CD4-positive, alpha-beta T cell treated with Interleukin-12 subunit alpha and Interleukin-12 subunit beta, for 1 hour (primary cell): Measurements from ENCODE around the gene CFAP410.
A peak's percentile ranks its signal among the peaks of the same experiment; 100 is the strongest.

ENCODE experiments used
- DNase-seq: peaks from one replicate; pipeline ENCODE4 v3.0.0-alpha.2; 2020

Gene CFAP410

DNA sequence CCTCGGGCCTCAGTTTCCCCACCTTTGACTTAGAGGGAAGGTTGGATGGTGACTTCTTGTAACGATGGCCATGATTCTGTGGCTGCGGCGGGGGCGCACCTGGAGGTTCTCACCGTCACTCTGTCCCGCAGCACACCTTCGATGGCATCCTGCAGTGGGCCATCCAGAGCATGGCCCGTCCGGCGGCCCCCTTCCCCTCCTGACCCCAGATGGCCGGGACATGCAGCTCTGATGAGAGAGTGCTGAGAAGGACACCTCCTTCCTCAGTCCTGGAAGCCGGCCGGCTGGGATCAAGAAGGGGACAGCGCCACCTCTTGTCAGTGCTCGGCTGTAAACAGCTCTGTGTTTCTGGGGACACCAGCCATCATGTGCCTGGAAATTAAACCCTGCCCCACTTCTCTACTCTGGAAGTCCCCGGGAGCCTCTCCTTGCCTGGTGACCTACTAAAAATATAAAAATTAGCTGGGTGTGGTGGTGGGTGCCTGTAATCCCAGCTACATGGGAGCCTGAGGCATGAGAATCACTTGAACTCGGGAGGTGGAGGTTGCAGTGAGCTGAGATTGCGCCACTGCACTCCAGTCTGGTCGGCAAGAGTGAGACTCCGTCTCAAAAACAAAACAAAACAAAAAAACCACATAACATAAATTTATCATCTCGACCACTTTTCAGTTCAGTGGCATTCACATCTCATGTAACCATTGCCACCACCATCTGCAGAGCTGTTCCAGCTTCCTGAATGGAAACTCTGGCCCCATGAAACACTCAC is 41.5 kb downstream of the CFAP410 start:
- DNase-seq: peak; percentile 82

DNA sequence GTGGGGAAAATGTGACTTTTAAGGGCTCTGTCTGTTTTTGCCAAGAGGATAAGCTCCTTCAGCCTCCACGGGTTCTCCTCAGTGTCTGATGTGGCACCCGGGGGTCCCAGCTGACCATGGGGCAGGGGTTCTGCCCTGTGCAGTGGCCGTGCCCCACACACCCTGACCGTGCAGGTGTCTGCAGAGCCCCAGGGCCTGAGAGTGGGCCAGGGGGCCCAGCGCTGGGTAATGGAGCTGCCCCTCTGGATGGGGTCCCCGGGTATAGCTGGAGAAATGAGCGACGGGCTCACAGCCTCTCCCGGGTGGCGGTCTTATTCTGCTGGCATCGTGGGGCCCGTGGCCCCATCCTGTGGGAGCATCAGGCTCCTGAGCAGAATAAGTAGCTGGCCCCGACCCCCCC is 42.3 kb downstream of the CFAP410 start:
- DNase-seq: no peak

DNA sequence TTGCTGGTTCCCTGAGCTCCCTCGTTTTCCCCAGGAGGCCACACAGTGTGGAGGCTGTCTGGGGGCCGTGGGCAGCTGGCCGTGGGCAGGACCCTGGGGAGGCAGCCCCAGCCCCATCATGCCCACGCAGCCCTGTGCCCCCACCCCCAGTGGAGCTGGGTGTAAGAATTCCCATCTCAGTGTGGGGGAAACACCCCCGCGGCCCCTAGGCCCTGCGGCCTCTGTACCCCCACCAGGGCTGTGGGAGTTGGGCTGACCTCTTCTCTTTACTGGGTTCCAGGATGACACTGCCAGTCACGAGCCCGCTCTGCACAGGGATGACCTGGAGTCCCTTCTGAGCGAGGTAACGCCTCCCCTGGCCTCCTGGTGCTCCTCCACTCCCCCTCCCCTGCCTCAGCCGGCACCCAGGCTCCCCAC is 43.1 kb downstream of the CFAP410 start:
- DNase-seq: no peak

DNA sequence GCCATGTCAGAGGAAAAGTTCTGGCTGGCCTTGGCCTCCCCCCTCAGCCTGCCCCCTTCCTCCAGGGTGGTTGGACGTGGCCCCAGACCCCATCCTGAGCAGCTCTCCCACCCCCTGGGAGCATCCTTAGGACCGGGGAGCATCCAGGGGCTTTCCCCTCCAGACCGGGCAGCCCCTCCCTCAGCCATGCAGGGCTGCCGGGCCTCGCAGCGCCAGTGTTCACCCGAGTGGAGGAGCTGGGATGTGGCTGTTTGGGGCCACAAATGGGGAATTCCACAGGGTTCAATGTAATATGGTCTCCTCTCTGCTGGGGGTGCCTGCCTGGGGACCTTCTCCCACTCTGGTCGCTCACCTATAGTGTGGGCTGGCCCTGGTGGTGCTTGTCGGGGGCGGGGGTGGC is 43.5 kb downstream of the CFAP410 start:
- no peak for DNase-seq

GRCh38 chr21:44295163-44295573 is 44.0 kb downstream of the CFAP410 start:
- DNase-seq: no peak

DNA sequence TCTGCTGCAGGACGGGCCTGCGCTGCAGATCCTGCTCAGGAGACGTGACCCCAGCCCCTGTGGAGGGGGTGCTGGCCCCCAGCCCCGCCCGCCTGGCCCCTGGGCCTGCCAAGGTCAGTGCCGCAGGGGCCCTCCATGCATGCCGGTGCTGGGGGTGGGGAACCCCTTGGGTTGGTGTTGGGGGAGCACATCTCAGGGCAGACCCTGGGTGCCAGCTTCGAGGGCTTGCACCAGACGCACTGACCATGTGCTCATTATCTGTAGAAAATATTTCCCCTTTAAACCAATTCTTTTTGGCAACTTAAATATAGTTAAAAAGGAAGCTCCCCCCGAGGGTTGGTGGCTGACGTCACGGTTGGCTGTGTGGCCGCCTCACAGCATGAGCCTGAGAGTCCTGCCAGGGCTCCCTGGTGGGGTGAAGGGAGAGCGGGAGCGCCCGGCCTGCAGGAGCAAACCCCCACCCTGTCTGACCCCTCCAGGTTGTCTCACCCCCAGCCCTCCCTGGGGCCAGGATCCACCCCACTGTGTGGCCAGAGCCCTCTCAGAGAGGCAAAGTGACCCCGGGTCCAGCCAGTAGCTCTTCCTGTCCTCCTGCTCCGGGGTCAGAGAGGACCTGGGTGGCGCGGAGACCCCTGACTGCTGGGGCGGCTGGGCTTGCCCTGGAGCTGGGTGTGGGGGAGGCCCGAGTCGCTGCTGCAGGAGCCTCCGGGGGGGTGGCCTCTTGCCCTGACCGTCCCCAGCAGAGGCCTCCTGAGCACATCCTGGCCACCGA is 44.6 kb downstream of the CFAP410 start:
- no peak for DNase-seq

DNA sequence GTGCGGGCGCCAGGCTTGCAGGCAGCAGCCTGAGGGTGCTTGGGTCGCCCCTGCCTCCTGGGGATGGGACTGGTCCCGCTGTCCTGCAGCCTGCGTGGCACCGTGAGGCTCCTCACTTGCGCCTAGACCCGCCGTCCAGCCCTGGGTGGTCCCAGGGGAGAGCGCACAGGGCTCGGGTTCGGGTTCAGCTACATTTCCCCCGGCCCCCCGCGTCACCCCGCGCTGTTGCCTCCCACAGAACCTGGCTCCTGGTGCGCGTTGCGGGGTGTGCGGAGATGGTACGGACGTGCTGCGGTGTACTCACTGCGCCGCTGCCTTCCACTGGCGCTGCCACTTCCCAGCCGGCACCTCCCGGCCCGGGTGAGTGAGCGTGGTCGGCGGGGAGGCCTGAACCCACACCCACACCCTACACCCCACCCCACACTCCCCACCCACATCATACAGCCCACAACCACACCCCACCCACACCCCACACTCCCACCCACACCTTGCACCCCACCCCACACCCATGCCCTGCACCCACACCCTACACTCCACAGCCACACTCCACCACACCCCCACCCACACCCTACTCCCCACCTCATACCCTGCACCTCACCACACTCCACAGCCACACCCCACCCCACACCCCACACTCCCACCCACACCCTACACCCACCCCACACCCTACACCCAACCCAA is 45.5 kb downstream of the CFAP410 start:
- peak; percentile 67 for DNase-seq

GRCh38 chr21:44292812-44293195 is 46.4 kb downstream of the CFAP410 start:
- DNase-seq: no peak

GRCh38 chr21:44291936-44292811 is 47.0 kb downstream of the CFAP410 start:
- no peak for DNase-seq

DNA sequence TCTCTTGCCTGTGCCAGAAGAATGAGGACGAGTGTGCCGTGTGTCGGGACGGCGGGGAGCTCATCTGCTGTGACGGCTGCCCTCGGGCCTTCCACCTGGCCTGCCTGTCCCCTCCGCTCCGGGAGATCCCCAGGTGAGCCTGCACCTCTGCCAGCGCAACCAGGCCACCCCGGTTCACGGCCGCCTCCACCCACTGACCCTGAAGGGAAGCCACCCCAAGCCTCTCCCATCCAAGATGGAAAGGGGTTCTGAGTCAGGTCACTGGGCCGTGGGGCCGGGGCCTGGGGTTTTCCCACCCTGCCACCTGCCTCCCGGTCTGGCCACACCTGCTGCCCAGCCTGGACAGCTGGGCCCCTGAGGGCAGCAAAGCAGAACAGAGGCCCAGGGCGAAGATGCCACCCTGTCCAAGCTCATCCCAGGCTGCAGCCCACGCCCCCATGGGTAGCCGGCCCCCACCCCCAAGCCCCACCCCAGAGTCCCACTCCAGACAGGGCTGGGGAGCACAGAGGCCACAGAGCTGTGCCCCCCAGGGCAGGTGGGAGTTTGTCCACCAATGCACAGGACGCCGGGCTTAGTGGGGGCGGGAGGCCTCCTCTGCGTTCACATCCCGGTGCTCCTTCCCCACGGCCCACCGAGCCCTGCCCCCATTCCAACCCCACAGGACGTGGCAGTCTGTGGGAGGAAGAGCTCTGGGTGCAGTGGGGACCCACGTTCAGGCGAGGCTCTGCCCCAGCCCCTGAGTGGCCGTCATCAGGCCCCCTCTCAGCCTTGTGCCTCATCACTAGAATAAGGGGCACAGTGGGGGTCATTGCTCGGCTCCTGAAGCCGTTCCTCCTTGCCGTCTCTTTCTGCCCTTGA is 47.9 kb downstream of the CFAP410 start:
- no peak for DNase-seq

DNA sequence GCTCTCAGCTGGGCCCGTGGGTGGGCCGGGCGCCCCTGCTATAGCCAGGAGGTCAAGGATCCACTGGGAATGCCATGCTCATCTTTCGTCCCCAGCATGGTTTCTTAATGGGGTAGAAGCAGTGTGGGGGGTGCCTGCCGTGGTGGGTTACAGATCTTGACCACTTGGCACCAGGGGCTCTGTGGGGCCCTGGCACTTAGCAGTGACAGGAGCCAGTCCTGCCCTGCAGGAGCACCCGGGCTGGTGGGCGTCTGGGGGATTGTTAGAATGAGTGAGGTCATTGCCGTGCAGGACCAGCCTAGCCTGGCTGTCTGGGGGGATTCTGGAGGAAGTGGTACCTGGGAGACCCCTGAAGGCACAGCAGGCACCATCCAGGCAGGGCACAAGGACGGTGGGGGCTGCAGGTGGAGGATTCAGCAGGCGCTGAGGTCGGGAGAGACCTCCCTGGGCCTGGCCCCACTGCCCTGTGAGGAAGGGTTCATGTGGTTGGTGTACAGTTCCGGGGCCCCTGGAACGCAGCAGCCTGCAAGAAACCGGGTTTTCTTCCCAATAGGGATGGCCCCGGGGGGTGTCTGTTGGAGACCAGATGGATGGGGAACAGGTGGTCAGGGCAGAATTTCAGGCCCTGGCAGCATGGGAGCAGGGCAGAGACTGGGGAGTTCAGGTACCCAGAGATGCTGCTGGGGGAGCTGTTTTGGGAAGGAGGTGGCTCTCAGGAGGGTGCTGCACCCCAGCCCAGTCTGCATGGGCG is 48.7 kb downstream of the CFAP410 start:
- DNase-seq: no peak

- no peak for DNase-seq
Observed at GRCh38 chr21:44289381-44290010, 49.7 kb downstream of the CFAP410 start.

DNA sequence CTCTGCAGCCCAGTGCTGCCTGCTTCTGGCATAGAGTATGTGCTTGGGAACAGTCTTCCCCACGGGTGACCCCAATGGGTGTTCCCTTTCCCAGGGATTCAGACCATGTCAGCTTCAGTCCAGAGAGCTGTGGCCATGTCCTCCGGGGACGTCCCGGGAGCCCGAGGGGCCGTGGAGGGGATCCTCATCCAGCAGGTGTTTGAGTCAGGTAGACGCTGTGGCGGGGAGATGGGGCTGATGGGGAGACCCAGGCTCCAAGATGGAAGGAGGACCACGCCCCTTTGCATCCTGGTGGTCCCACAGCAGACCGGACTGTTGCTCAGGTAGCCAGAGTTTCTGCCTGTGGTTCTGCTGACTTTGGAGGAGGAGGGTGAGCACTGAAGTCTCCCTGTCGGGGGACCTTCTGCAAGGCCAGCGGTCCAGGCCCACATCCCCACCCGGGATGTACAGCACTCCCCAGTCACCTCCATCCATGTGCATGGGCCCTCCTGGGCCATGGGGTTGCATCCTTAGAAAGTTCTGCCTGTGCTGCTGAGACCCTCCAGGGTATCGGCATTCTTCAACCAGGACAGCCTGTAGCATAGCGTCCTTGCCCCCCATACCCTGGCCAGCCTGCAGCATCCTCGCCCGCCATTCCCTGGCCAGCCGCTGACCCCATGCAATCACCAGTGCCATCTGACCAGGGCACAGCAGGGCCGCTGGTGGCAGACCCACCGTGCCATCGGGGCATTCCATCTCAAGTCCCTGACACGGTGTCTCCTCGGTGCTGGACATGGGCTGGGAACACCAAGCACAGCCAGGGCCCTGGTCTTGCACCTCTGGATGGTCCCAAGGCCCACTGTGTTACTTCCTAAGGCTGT is 50.7 kb downstream of the CFAP410 start:
- DNase-seq: no peak

DNA sequence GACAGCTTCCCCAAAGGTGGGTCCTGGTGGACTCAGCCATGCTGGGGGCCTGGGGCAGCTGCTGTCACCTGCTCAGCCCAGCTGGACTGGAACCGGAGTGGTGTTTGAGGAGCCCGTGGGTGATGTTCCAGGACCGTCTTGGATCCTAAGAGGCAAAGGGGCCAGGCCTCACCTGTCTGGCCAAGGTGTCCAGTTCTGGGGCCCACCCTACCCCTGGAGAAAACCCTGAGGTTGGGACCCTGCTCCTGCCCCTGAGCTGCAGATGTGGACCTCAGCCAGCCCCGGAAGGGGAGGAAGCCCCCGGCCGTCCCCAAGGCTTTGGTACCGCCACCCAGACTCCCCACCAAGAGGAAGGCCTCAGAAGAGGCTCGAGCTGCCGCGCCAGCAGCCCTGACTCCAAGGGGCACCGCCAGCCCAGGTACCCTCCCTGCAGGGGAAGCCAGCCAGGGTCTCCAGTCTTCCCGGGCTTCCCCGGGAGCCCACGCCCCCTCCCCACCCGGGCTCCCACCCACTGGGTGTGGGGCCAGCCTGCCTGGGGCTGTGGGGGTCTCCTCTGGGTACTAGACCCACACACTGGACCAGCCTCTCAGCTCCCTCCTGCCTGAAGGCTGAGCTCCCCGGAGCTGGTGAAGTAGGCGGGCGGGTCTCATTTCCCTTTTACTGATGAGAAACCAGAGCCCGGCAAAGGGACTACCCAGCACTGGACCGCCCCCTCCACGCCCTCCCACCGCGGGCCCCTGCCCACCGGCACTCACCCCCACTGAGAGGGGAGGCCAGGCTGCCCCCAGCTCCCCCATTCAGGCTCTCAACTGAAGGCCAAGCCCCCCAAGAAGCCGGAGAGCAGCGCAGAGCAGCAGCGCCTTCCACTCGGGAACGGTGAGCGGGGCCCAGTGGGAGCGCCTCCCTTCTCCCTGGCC is 52.2 kb downstream of the CFAP410 start:
- no peak for DNase-seq

DNA sequence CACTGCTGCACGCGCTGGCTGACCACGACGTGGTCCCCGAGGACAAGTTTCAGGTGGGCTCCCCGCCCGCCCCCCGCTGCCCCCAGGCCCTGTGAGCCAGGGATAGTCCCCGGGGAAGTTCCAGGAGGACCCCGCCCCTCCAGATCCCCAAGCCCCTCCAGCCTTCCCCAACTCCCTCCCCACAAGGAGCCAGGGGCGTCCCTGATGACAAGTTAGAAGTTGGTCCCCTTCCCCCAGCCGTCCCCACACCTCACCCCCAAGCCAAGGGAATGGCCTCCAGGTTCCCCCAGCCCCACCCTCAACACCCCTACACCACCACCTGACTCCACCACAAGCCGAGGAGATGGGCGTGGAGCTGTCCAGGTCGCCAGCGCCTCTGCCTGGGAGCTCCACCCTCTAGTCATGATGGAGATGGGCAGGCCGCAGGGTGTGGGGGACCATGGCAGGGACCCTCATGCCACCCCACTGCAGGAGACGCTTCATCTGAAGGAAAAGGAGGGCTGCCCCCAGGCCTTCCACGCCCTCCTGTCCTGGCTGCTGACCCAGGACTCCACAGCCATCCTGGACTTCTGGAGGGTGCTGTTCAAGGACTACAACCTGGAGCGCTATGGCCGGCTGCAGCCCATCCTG is 53.0 kb downstream of the CFAP410 start:
- no peak for DNase-seq

DNA sequence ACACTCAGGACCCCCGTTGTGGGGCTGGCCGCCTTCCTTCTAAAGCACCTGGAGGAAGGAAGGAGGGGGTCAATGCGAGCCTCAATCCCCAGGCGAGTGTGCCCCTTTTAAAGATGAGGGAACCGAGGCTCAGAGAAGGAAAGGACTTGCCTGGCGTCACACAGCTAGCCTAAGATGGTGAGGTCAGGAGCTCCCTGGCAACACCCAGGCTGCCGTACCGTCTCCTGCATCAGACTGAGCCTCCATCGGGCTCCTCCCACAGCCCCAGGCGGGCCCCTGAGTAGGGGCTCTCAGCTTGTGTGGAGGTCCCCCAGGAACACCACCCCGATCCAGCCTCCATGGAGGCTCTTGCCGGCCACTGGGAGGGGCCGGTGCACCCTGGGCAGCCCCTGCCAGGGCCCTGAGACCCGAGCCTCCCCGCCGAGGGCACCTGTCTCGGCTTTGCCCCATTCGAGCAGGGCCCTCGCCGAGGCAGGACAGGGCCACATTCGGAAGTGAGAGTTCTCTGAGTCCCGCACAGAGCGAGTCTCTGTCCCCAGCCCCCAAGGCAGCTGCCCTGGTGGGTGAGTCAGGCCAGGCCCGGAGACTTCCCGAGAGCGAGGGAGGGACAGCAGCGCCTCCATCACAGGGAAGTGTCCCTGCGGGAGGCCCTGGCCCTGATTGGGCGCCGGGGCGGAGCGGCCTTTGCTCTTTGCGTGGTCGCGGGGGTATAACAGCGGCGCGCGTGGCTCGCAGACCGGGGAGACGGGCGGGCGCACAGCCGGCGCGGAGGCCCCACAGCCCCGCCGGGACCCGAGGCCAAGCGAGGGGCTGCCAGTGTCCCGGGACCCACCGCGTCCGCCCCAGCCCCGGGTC is 53.8 kb downstream of the CFAP410 start, which contains the start of gene AIRE:
Gene AIRE, plus strand, starts transcription at position 739 of the 855 bp plus-strand sequence. CDS start 131 bp downstream, outside the sequence.
- no peak for DNase-seq

DNA sequence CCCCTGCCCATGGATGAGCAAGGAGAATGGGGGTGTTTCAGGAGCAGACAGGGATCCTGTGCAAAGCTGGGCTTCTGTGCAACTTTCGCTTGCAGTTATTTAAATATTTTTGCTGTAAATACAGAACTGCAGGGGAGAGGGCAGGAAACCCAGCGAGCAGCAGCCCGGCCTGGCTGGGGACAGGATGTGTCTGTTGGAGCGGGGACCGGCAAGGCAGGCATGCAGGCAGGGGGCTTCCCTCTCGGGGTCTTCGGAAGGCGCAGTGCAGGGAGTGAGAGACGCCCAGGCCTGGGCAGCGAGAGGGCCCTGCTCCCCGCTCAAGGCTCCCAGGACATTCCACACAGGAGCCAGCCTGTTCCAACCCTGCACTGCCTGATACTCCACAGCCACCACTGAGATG is 55.2 kb downstream of the CFAP410 start:
- DNase-seq: no peak
